GM12878 (cell line): ENCODE measurements around the gene CHAD. TPM values are rescaled to one million over a fixed set of nuclear protein-coding genes. Genes with fewer than 3 reads are reported as not detected.

Source experiments
- ATAC-seq: fragments of 200-7000 bp; cut with Tn5 transposase; 3 replicates; pipeline ENCODE4 v1.9.1; 2020; ENCODE audit warnings: mild to moderate bottlenecking, moderate library complexity
- BruUV-seq: library from RNA; stranded (reverse); fragments of 400-500 nt; replicated peaks from 2 replicates; lab custom pipeline; 2021; lab: Mats Ljungman, UMichigan
- CTCF ChIA-PET: fragments of 300-600 bp; sonication (Branson Sonifier 250); formaldehyde crosslinking; extraction: SDS; loops from one replicate; lab custom pipeline; 2021; ENCODE audit warnings: inconsistent platforms; lab: Yijun Ruan, JAX
- POLR2A ChIA-PET: fragments of 350-600 bp; formaldehyde crosslinking; extraction: SDS; loops from one replicate; lab custom pipeline; 2021; ENCODE audit warnings: inconsistent platforms; lab: Charles Lee
- RAD21 ChIA-PET: fragments of 300-600 bp; sonication (Branson Sonifier 250); formaldehyde crosslinking; loops from one replicate; lab custom pipeline; 2023; ENCODE audit warnings: antibody characterized with exemption; ENCODE audit not compliant: unreplicated experiment; lab: Charles Lee
- SMC1A ChIA-PET: fragments of 300-600 bp; sonication (Branson Sonifier 250); formaldehyde crosslinking; loops from one replicate; lab custom pipeline; 2023; ENCODE audit not compliant: unreplicated experiment, uncharacterized antibody; lab: Charles Lee
- DNase-seq: peaks from one replicate; pipeline ENCODE4 v3.0.0-alpha.2; 2011; ENCODE audit warnings: low read depth, low spot score
- FAIRE-seq: peaks from 3 replicates; lab custom pipeline; 2011; peaks lifted over from hg19 to GRCh38; lab: Jason Lieb, UNC
- H2AFZ ChIP-seq: 2 replicates; pipeline ENCODE4 v1.6.0; 2011; ENCODE audit warnings: low read depth, low read length, control low read depth; ENCODE audit not compliant: control insufficient read depth
- H3K27ac ChIP-seq: 2 replicates; pipeline ENCODE4 v1.5.1; 2011; ENCODE audit warnings: control low read depth; ENCODE audit not compliant: control insufficient read depth, insufficient read depth
- H3K27me3 ChIP-seq, 2 experiments: replicated peaks in 1 of 2; 2 replicates each; pipeline versions ENCODE4 v1.6.0 to v1.6.1; 2011; ENCODE audit warnings: low read length in 1 of 2; ENCODE audit not compliant: control insufficient read depth in 2 of 2, insufficient read depth in 2 of 2
- H3K36me3 ChIP-seq, 2 experiments: 2 replicates each; pipeline ENCODE4 v1.5.1; 2011; ENCODE audit warnings: low read length in 1 of 2; ENCODE audit not compliant: control insufficient read depth in 2 of 2, insufficient read depth in 2 of 2
- H3K4me1 ChIP-seq: 2 replicates; pipeline ENCODE4 v1.6.1; 2011; ENCODE audit warnings: mild to moderate bottlenecking, low read length, moderate library complexity, mixed read lengths; ENCODE audit not compliant: control insufficient read depth, insufficient read depth
- H3K4me2 ChIP-seq: 2 replicates; pipeline ENCODE4 v1.6.0; 2011; ENCODE audit warnings: control low read depth; ENCODE audit not compliant: control insufficient read depth, insufficient read depth
- H3K4me3 ChIP-seq: fragments of 200-600 bp; sonication (generic); 2 replicates; pipeline ENCODE4 v1.5.1; 2016
- H3K79me2 ChIP-seq: 2 replicates; pipeline ENCODE4 v1.6.0; 2011; ENCODE audit warnings: low read length; ENCODE audit not compliant: control insufficient read depth, insufficient read depth
- H3K9ac ChIP-seq: 2 replicates; pipeline ENCODE4 v1.8.0; 2011; ENCODE audit warnings: low read length, control low read depth, mixed read lengths; ENCODE audit not compliant: control insufficient read depth, insufficient read depth
- H3K9me3 ChIP-seq: replicated peaks from 3 replicates; pipeline ENCODE4 v1.5.1; 2011; ENCODE audit warnings: mild to moderate bottlenecking, low read length; ENCODE audit not compliant: control insufficient read depth, insufficient read depth
- H4K20me1 ChIP-seq: 2 replicates; pipeline ENCODE4 v1.6.0; 2011; ENCODE audit not compliant: control insufficient read depth, insufficient read depth
- CBFB ChIP-seq: IDR thresholded peaks from 2 replicates; pipeline ENCODE4 v1.6.1; 2016; ENCODE audit warnings: antibody characterized with exemption, low read depth
- CREB1 ChIP-seq: IDR thresholded peaks from 2 replicates; pipeline ENCODE4 v1.6.1; 2012; ENCODE audit warnings: low read depth, mild to moderate bottlenecking, inconsistent platforms
- DPF2 ChIP-seq: fragments of 450-650 bp; IDR thresholded peaks from 2 replicates; pipeline ENCODE4 v1.6.1; 2017; ENCODE audit warnings: mild to moderate bottlenecking
- NBN ChIP-seq: fragments of 450-650 bp; IDR thresholded peaks from 2 replicates; pipeline ENCODE4 v1.6.1; 2016
- PRDM15 ChIP-seq: fragments of 450-650 bp; formaldehyde crosslinking; IDR thresholded peaks from 2 replicates; pipeline ENCODE4 v1.4.0; 2020; ENCODE audit warnings: mild to moderate bottlenecking, moderate library complexity
- SP1 ChIP-seq: IDR thresholded peaks from one replicate; pipeline ENCODE4 v1.6.1; 2011; ENCODE audit warnings: low read depth, low read length
- SREBF1 ChIP-seq: IDR thresholded peaks from 2 replicates; pipeline ENCODE4 v1.6.1; 2012; ENCODE audit warnings: mild to moderate bottlenecking, low read length
- STAT3 ChIP-seq: IDR thresholded peaks from 2 replicates; pipeline ENCODE4 v1.6.1; 2011; ENCODE audit warnings: low read depth, low read length, improper control_type of control experiment
- TAF1 ChIP-seq: IDR thresholded peaks from 2 replicates; pipeline ENCODE4 v1.6.1; 2011; ENCODE audit warnings: mild to moderate bottlenecking, low read depth, low read length, borderline replicate concordance
- TBL1XR1 ChIP-seq: IDR thresholded peaks from 2 replicates; pipeline ENCODE4 v1.6.1; 2012; ENCODE audit warnings: low read depth, low read length, improper control_type of control experiment
- YY1 ChIP-seq: IDR thresholded peaks from 2 replicates; pipeline ENCODE4 v1.6.1; 2011; ENCODE audit warnings: low read depth, mild to moderate bottlenecking, low read length
- ZBTB4 ChIP-seq: fragments of 450-650 bp; formaldehyde crosslinking; IDR thresholded peaks from 2 replicates; pipeline ENCODE4 v1.4.0; 2022; ENCODE audit warnings: mild to moderate bottlenecking, moderate library complexity
- ZNF24 ChIP-seq: fragments of 450-650 bp; IDR thresholded peaks from 2 replicates; pipeline ENCODE4 v1.6.1; 2017; ENCODE audit warnings: antibody characterized with exemption, mild to moderate bottlenecking
- WGBS: methylation state at CpG from one replicate; pipeline ENCODE4 v1.1.6; 2016; ENCODE audit warnings: low lambda C conversion rate; ENCODE audit not compliant: insufficient replicate concordance, insufficient coverage; ENCODE audit errors: missing lambda C conversion rate; 5-methylcytosine and 5-hydroxymethylcytosine counted together
- in situ Hi-C: fragments of 300-500 bp; cut with MboI; formaldehyde crosslinking; loops from 9 replicates; pipeline ENCODE4 v1.14.3; 2018; ENCODE audit warnings: mixed read lengths
- intact Hi-C: fragments of 100-400 bp; cut with micrococcal nuclease; formaldehyde crosslinking; loops from one replicate; pipeline ENCODE4 v1.14.2; 2022; ENCODE audit not compliant: unreplicated experiment
- polyA plus RNA-seq, 11 experiments: library from polyadenylated mRNA; depleted of rRNA in 4 of 11; unstranded in 6 of 11; stranded (reverse) in 5 of 11; fragments of >200 nt; fragmentation: Nextera tagmentation in 4 of 11; fragmentation: Illumina TruSeq in 1 of 11; extraction: Ambion mirVana in 4 of 11; extraction: Trizol in 1 of 11; gene quantifications; 1 replicate in 1 of 11; 2 replicates in 10 of 11; pipeline versions ENCODE4 v1.2.1 to v1.2.3, GENCODE V29; 2011 to 2016; ENCODE audit warnings: inconsistent platforms in 2 of 11, missing spikeins in 2 of 11, low read depth in 1 of 11
- total RNA-seq, 4 experiments: library from RNA; depleted of rRNA in 3 of 4; stranded (reverse); fragments of >200 nt in 3 of 4; fragmentation: Illumina TruSeq in 1 of 4; extraction: Trizol in 1 of 4; gene quantifications; 2 replicates each; pipeline versions ENCODE4 v1.2.1 to v1.2.3, GENCODE V29; 2013 to 2021

Gene CHAD
- total and polyA plus RNA-seq, 10 of the 15 experiments (the other 5 are each of a cell fraction or from before 2014, with no cell fraction given): 0.06 TPM; not detected in 9

- no peaks in the 10 kb centered on the region for H3K9me3 ChIP-seq
- H3K4me2 ChIP-seq: no peak overlapping the region; the same call in 1 of the 2 replicates
- H4K20me1 ChIP-seq: no peaks in the 10 kb centered on the region
- no peaks in the 10 kb centered on the region for H3K27me3 ChIP-seq
- H2AFZ ChIP-seq: no peak overlapping the region
- H3K79me2 ChIP-seq: peaks cover 6% of the 10 kb centered on the region
- ChIA-PET SMC1A (no interaction called here), POLR2A (no interaction called here), RAD21 (interaction anchor here (3.2 kb wide), 1 partner anchor 27 kb away, joined by 20 read pairs; the partner anchor contains the start of gene LRRC59), CTCF (interaction anchor here (1.0 to 4.5 kb wide), 2 partner anchors 11 to 27 kb away, joined by 3 to 45 read pairs; partner anchors contain the start of gene LRRC59)
- peaks cover 29% of the 10 kb centered on the region for H3K4me1 ChIP-seq
- no peak for DNase-seq
- BruUV-seq: no TSS peak
- intact Hi-C loops: no loop called here
- in situ Hi-C loops: no loop called here
- H3K36me3 ChIP-seq: no peaks in the 10 kb centered on the region
- no peak for FAIRE-seq
- no peak overlapping the region for H3K4me3 ChIP-seq
- WGBS: 79% methylated on average over 9 of the region's 9 CpGs
- ATAC-seq: no peak
- H3K9ac ChIP-seq: no peak overlapping the region
- no peak overlapping the region for H3K27ac ChIP-seq
- TF ChIP-seq SREBF1 (no peak), TAF1 (no peak), ZBTB4 (CRISPR knock-in tag) (no peak), NBN (no peak), CBFB (no peak), YY1 (no peak), DPF2 (no peak), TBL1XR1 (no peak), ZNF24 (no peak), PRDM15 (CRISPR knock-in tag) (no peak), STAT3 (no peak), SP1 (no peak), CREB1 (no peak)
Observed at GRCh38 chr17:50424246-50424995, 44.3 kb downstream of the CHAD start.
